ENCODE data around the gene ADGRD1. TPM values are rescaled to one million over a fixed set of nuclear protein-coding genes. Genes with fewer than 3 reads are reported as not detected.

ADGRD1 gene
- total and polyA plus RNA-seq, 2 of the 8 experiments (the other 6 are each of a cell fraction or from before 2014, with no cell fraction given): 0.36 to 0.48 TPM

DNA sequence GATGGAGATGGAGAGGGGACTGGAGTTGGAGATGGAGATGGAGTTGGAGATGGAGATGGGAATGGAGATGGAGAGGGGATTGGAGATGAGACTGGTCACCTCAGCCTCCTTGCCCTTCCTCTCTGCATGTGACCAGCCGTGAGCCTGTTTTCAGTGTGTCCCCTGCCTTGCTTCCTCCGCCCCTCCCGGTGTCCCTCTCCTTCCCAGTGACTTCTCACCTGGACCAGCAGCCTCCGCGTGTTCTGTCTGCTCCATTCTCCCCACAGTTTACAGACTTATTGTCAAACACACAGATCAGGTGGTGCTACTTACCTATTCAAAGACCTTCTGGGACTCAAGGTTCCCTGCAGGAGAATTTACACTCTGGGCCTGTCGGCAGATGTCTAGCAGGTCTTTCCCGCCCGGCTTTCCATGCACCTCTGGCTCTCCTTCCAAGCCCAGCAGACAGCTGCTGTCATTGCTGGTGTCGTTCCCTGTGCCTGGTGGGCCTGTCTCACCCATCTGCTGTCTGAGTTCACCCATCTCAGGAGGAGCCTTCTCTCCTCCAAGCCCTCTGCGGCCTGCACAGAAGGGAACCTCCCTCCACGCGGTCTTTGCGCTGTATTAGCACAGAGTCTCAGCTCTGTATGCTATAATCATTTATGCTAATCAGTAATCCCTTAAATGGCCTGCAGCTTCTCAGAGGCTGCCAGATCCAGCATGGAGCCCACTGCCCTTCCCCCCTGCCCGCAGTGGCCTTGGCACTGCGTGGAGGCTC is 62.1 kb downstream of the ADGRD1 start:
- Histone ChIP-seq H3K56ac (replicated peaks; ENCODE audit: insufficient read length, low read depth, low read length) (no peak overlapping the region), H3K4me1 (replicated peaks in 1 of 4; ENCODE audit: control insufficient read depth in 3 of 4, insufficient read depth in 4 of 4, low read length in 3 of 4) (peaks cover 0 to 2% (median under 1%) of the 10 kb centered on the region in 4 experiments; a peak in 1 of 7 replicates), H3K23ac (ENCODE audit: insufficient read length) (no peak overlapping the region), H2BK20ac (ENCODE audit: low read length) (no peak overlapping the region), H2BK120ac (replicated peaks; ENCODE audit: low read depth, low read length) (no peak overlapping the region), H3K36me3 (ENCODE audit: control insufficient read depth in 2 of 4, insufficient read depth in 4 of 4, low read length in 3 of 4) (no peaks in the 10 kb centered on the region), H4K91ac (replicated peaks; ENCODE audit: insufficient read length, low read length) (no peak overlapping the region), H3K4me3 (ENCODE audit: extremely low read depth in 1 of 4, insufficient read depth in 2 of 4, low read depth in 3 of 4, low read length in 4 of 4) (no peak overlapping the region), H3K4me2 (ENCODE audit: insufficient read depth in 1 of 2, low read depth in 2 of 2, low read length in 2 of 2) (no peak overlapping the region), H2AFZ (ENCODE audit: low read length) (no peak overlapping the region), H4K8ac (ENCODE audit: extremely low read depth, insufficient read depth, low read length) (no peak overlapping the region), H3K9me3 (ENCODE audit: insufficient read depth in 2 of 2, low read depth in 1 of 2, low read length in 1 of 2) (no peaks in the 10 kb centered on the region), H3K18ac (ENCODE audit: extremely low read depth, low read length) (no peak overlapping the region), H2AK5ac (ENCODE audit: low read depth, low read length) (no peak overlapping the region), H3K4ac (replicated peaks; ENCODE audit: insufficient read length, low read depth, low read length) (no peak overlapping the region), H3K27me3 (replicated peaks in 1 of 4; ENCODE audit: control insufficient read depth in 3 of 4, extremely low read depth in 1 of 4, insufficient read depth in 3 of 4, low read length in 3 of 4) (0 out of 7 replicates have a peak, but pooled peaks cover 0 to 2% (median 0%) of the 10 kb centered on the region in 4 experiments), H3K23me2 (ENCODE audit: low read depth, low read length) (no peaks in the 10 kb centered on the region; the same call in 1 of the 2 replicates), H3K79me1 (ENCODE audit: low read depth, low read length) (no peaks in the 10 kb centered on the region), H3K9ac (replicated peaks in 1 of 4; ENCODE audit: extremely low read depth in 1 of 4, low read depth in 3 of 4, low read length in 3 of 4) (no peak overlapping the region), H3K79me2 (ENCODE audit: control insufficient read depth in 1 of 2, insufficient read depth in 2 of 2, low read length in 2 of 2) (no peaks in the 10 kb centered on the region), H2BK15ac (ENCODE audit: low read length) (no peak overlapping the region), H4K5ac (ENCODE audit: insufficient read length, low read depth, low read length) (no peak overlapping the region), H2BK5ac (ENCODE audit: low read depth, low read length) (no peak overlapping the region), H2BK12ac (ENCODE audit: low read depth, low read length) (no peak overlapping the region), H3K27ac (ENCODE audit: low read depth, low read length) (no peak overlapping the region), H3K14ac (ENCODE audit: insufficient read length) (no peak overlapping the region), H4K20me1 (replicated peaks in 1 of 2; ENCODE audit: control insufficient read depth in 1 of 2, insufficient read depth in 2 of 2, low read length in 2 of 2) (peaks cover 0 to 7% of the 10 kb centered on the region in 2 experiments)
- TF ChIP-seq, protein P1, sequence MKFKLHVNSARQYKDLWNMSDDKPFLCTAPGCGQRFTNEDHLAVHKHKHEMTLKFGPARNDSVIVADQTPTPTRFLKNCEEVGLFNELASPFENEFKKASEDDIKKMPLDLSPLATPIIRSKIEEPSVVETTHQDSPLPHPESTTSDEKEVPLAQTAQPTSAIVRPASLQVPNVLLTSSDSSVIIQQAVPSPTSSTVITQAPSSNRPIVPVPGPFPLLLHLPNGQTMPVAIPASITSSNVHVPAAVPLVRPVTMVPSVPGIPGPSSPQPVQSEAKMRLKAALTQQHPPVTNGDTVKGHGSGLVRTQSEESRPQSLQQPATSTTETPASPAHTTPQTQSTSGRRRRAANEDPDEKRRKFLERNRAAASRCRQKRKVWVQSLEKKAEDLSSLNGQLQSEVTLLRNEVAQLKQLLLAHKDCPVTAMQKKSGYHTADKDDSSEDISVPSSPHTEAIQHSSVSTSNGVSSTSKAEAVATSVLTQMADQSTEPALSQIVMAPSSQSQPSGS (IDR thresholded peaks at IDR 0.05; ENCODE audit: low read length): no peak
- no peak for TF ChIP-seq ZNF274 (IDR thresholded peaks at IDR 0.05; ENCODE audit: borderline replicate concordance, extremely low read depth, low read length)
- TF ChIP-seq RAD21 (IDR thresholded peaks at IDR 0.05 in 1 of 2, conservative IDR thresholded peaks at IDR 0.05 in 1 of 2; ENCODE audit: low read depth in 2 of 2, low read length in 2 of 2): no peak
- no peak for TF ChIP-seq JUND (IDR thresholded peaks at IDR 0.05; ENCODE audit: low read length)
- TF ChIP-seq SP2 (IDR thresholded peaks at IDR 0.05; ENCODE audit: low read length): no peak
- TF ChIP-seq KDM1A (IDR thresholded peaks at IDR 0.05; ENCODE audit: borderline replicate concordance, low read length): no peak
- TF ChIP-seq ASH2L (IDR thresholded peaks at IDR 0.05; ENCODE audit: low read length): no peak
- TF ChIP-seq TEAD4 (IDR thresholded peaks at IDR 0.05; ENCODE audit: low read depth, low read length): no peak
- no peak for TF ChIP-seq BACH1 (IDR thresholded peaks at IDR 0.05; ENCODE audit: low read length)
- ChIA-PET CTCF (ENCODE audit: partially characterized antibody) (no interaction called here), POLR2A (ENCODE audit: partially characterized antibody) (no interaction called here)
- no peak for FAIRE-seq
- 93% methylated on average over 14 of the region's 15 CpGs; no CpG with 5 or more reads in 1 of the 2 experiments for WGBS, 2 experiments (ENCODE audit: extremely low coverage in 1 of 2, insufficient coverage in 1 of 2, insufficient read length in 1 of 2, insufficient replicate concordance in 2 of 2, low coverage in 1 of 2, low lambda C conversion rate in 2 of 2, missing lambda C conversion rate in 1 of 2)
- DNase-seq (ENCODE audit: low read depth in 1 of 2, low spot score in 2 of 2): no peak

Measured in H1 (cell line).